Rectal smooth muscle tissue (tissue), 1 donor: Measurements from ENCODE around the gene EPB41L3.

Source experiments
- H3K27ac ChIP-seq: one replicate; pipeline ENCODE4 v1.7.0; 2013; ENCODE audit warnings: low read depth, low read length, inconsistent platforms
- H3K27me3 ChIP-seq: one replicate; pipeline ENCODE4 v1.7.0; 2013; ENCODE audit warnings: low read length; ENCODE audit not compliant: control insufficient read depth, insufficient read depth
- H3K36me3 ChIP-seq: one replicate; pipeline ENCODE4 v1.7.0; 2013; ENCODE audit warnings: low read length; ENCODE audit not compliant: control insufficient read depth, insufficient read depth
- H3K4me1 ChIP-seq: one replicate; pipeline ENCODE4 v1.7.0; 2013; ENCODE audit warnings: low read length; ENCODE audit not compliant: control insufficient read depth, insufficient read depth
- H3K4me3 ChIP-seq: one replicate; pipeline ENCODE4 v1.7.0; 2013; ENCODE audit warnings: low read length
- H3K9ac ChIP-seq: one replicate; pipeline ENCODE4 v1.7.0; 2013; ENCODE audit warnings: low read length

Gene EPB41L3

DNA sequence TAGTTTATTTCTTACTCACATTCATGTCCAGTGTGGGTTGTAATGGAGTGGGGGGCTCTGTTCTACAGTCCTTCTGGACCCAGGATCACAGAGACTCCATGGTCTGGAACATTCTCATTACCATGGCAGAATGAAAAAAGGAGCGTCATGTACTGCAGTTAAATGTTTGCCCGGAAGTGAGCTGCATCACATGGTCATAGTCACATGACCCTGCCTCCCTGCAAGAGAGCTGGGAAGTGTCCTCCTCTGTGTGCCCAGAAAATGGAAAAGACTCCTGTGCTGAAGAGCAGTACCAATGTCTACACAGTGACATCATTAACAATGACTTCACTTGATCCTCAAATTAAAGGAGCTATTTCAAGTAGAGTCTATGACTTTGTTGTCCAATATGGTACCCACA, 174.3 kb downstream of the EPB41L3 start:
- Histone ChIP-seq H3K27ac (no peak overlapping the region), H3K4me3 (no peak overlapping the region), H3K36me3 (no peaks in the 10 kb centered on the region), H3K27me3 (no peaks in the 10 kb centered on the region), H3K9ac (no peak overlapping the region), H3K4me1 (no peaks in the 10 kb centered on the region)

DNA sequence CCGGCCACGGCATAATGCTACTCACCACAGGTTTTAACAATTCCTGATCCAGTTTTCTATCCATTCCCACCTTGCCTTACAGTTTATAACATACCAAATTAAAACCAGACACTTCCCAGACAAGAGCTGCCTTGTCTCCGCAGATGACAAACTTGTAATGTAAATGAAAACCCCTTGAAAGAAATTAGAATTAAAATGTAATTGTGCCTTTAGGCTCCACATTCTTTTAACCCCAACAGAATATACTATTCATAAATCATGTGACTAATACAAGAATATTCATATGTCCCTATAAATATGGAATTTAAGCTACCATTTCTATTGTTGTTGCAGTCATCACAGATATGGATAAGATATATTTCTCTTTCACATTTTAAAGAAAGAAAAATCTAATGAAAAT, 178.4 kb downstream of the EPB41L3 start:
- H3K4me3 ChIP-seq: no peak overlapping the region
- H3K9ac ChIP-seq: no peak overlapping the region
- H3K27ac ChIP-seq: no peak overlapping the region
- no peaks in the 10 kb centered on the region for H3K27me3 ChIP-seq
- no peaks in the 10 kb centered on the region for H3K4me1 ChIP-seq
- no peaks in the 10 kb centered on the region for H3K36me3 ChIP-seq

DNA sequence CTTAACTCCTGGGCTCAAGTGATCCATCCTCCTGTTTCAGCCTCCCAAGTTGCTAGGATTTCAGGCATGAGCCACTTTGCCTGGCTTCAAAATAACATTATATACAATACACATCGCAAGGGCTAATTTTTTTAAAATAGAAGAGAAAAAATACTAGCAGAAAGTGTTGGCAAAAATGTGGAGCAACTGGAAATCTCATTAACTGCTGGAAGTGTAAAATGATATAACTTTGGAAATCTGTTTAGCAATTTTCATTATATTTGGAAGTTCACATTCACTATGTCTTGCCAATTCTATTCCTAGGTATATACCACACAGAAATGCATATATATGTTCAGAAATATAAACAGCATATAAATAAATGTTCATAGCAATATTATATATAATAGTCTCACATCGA, 193.2 kb downstream of the EPB41L3 start:
- no peaks in the 10 kb centered on the region for H3K4me1 ChIP-seq
- H3K27me3 ChIP-seq: no peaks in the 10 kb centered on the region
- H3K36me3 ChIP-seq: no peaks in the 10 kb centered on the region
- H3K9ac ChIP-seq: no peak overlapping the region
- H3K27ac ChIP-seq: no peak overlapping the region
- H3K4me3 ChIP-seq: no peak overlapping the region
